Neural progenitor cell (in vitro differentiated cells): ENCODE measurements around the gene PRDM11. TPM values are rescaled to one million over a fixed set of nuclear protein-coding genes. Genes with fewer than 3 reads are reported as not detected.

Experiments
- DNase-seq: peaks from one replicate; pipeline ENCODE4 v3.0.0-alpha.2; 2016; ENCODE audit warnings: low spot score
- H2AFZ ChIP-seq: fragments of 200-600 bp; sonication (generic); replicated peaks from 2 replicates; pipeline ENCODE4 v1.6.1; 2016; ENCODE audit warnings: antibody characterized with exemption
- H3F3A ChIP-seq: fragments of 200-600 bp; sonication (generic); 2 replicates; pipeline ENCODE4 v1.6.1; 2016; ENCODE audit warnings: antibody characterized with exemption, low read depth
- H3K27ac ChIP-seq: fragments of 200-600 bp; sonication (generic); 2 replicates; pipeline ENCODE4 v1.5.1; 2016; ENCODE audit warnings: mild to moderate bottlenecking
- H3K27me3 ChIP-seq: fragments of 200-600 bp; sonication (generic); 2 replicates; pipeline ENCODE4 v1.6.1; 2016; ENCODE audit warnings: mild to moderate bottlenecking, moderate library complexity
- H3K36me3 ChIP-seq: fragments of 200-600 bp; sonication (generic); 2 replicates; pipeline ENCODE4 v1.5.1; 2016
- H3K4me1 ChIP-seq: fragments of 200-600 bp; sonication (generic); 2 replicates; pipeline ENCODE4 v1.6.1; 2016; ENCODE audit warnings: mixed run types
- H3K4me2 ChIP-seq: fragments of 200-600 bp; sonication (generic); 2 replicates; pipeline ENCODE4 v1.6.1; 2016
- H3K4me3 ChIP-seq: fragments of 200-600 bp; sonication (generic); 2 replicates; pipeline ENCODE4 v1.5.1; 2016
- H3K79me2 ChIP-seq: fragments of 200-600 bp; sonication (generic); 2 replicates; pipeline ENCODE4 v1.6.1; 2016; ENCODE audit warnings: low read depth
- H3K9ac ChIP-seq: fragments of 200-600 bp; sonication (generic); 2 replicates; pipeline ENCODE4 v1.6.1; 2016
- H3K9me3 ChIP-seq: fragments of 200-600 bp; sonication (generic); 2 replicates; pipeline ENCODE4 v1.5.1; 2016; ENCODE audit warnings: low read depth
- H4K20me1 ChIP-seq: fragments of 200-600 bp; sonication (generic); 2 replicates; pipeline ENCODE4 v1.6.1; 2016; ENCODE audit warnings: low read depth
- H3K27ac Mint-ChIP-seq: 3 replicates; pipeline ENCODE4 v1.8.0; 2021; ENCODE audit warnings: mixed read lengths
- H3K27me3 Mint-ChIP-seq: 2 replicates; pipeline ENCODE4 v1.8.0; 2022; ENCODE audit warnings: low read depth, mild to moderate bottlenecking, inconsistent platforms, moderate library complexity, mixed read lengths; ENCODE audit not compliant: insufficient read depth
- H3K36me3 Mint-ChIP-seq: 3 replicates; pipeline ENCODE4 v1.8.0; 2021; ENCODE audit warnings: mixed read lengths
- H3K4me1 Mint-ChIP-seq: 3 replicates; pipeline ENCODE4 v1.8.0; 2021; ENCODE audit warnings: mixed read lengths
- H3K4me3 Mint-ChIP-seq: 3 replicates; pipeline ENCODE4 v1.8.0; 2021; ENCODE audit warnings: mild to moderate bottlenecking, moderate library complexity, mixed read lengths
- H3K9me3 Mint-ChIP-seq: 3 replicates; pipeline ENCODE4 v1.8.0; 2020; ENCODE audit warnings: mixed read lengths
- EZH2 ChIP-seq: fragments of 200-600 bp; sonication (generic); IDR thresholded peaks from 2 replicates; pipeline ENCODE4 v1.6.1; 2017; ENCODE audit warnings: antibody characterized with exemption, mild to moderate bottlenecking, moderate library complexity
- EZH2phosphoT487 ChIP-seq: fragments of 200-600 bp; sonication (generic); IDR thresholded peaks from 2 replicates; pipeline ENCODE4 v1.6.1; 2017; ENCODE audit warnings: antibody characterized with exemption
- total RNA-seq: library from RNA; depleted of rRNA; stranded (reverse); fragments of >200 nt; gene quantifications from 2 replicates; pipeline ENCODE4 v1.2.3, GENCODE V29; 2015; ENCODE audit warnings: low replicate concordance
- TF ChIP-seq, protein P1 (sequence below): fragments of 200-600 bp; sonication (generic); IDR thresholded peaks from 2 replicates; pipeline ENCODE4 v1.5.1; 2017; ENCODE audit warnings: antibody characterized with exemption, mild to moderate bottlenecking

The PRDM11 gene
- total RNA-seq, 1 donor from 2014 or later = 1.8 TPM

DNA sequence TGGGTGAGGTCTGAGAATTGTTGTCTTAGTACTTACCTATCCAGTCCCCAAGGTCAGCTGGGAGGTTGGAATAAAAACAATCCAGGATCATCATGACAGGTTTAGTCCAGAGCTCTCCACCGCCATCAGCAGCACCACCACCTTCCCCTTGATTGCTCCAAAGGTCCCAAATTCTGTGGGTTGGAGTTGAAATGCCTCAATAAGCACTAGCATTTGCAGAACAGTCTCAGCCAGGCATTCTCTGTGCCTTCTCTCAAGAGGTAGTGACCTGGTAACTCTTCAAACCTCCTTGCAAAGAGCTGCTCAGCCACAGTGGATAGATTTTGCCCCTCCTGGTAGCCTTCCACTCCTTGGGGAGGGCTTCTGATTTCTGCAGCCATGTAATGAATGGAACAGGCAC is 69.6 kb downstream of the PRDM11 start:
- Mint-ChIP-seq H3K9me3 (no peaks in the 10 kb centered on the region), H3K4me1 (no peaks in the 10 kb centered on the region), H3K36me3 (peaks cover 3% of the 10 kb centered on the region), H3K4me3 (no peak overlapping the region), H3K27me3 (peaks cover 2% of the 10 kb centered on the region), H3K27ac (no peak overlapping the region)
- TF ChIP-seq EZH2phosphoT487 (no peak), EZH2 (no peak)
- TF ChIP-seq, protein P1, sequence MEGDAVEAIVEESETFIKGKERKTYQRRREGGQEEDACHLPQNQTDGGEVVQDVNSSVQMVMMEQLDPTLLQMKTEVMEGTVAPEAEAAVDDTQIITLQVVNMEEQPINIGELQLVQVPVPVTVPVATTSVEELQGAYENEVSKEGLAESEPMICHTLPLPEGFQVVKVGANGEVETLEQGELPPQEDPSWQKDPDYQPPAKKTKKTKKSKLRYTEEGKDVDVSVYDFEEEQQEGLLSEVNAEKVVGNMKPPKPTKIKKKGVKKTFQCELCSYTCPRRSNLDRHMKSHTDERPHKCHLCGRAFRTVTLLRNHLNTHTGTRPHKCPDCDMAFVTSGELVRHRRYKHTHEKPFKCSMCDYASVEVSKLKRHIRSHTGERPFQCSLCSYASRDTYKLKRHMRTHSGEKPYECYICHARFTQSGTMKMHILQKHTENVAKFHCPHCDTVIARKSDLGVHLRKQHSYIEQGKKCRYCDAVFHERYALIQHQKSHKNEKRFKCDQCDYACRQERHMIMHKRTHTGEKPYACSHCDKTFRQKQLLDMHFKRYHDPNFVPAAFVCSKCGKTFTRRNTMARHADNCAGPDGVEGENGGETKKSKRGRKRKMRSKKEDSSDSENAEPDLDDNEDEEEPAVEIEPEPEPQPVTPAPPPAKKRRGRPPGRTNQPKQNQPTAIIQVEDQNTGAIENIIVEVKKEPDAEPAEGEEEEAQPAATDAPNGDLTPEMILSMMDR = no peak
- Histone ChIP-seq H2AFZ (no peak overlapping the region), H3F3A (no peaks in the 10 kb centered on the region), H3K36me3 (no peaks in the 10 kb centered on the region), H3K27me3 (no peaks in the 10 kb centered on the region), H3K9me3 (no peaks in the 10 kb centered on the region), H3K4me3 (no peak overlapping the region), H3K79me2 (no peaks in the 10 kb centered on the region), H3K4me2 (no peak overlapping the region), H3K27ac (no peak overlapping the region), H4K20me1 (no peaks in the 10 kb centered on the region), H3K4me1 (no peaks in the 10 kb centered on the region), H3K9ac (no peak overlapping the region)
- no peak for DNase-seq

DNA sequence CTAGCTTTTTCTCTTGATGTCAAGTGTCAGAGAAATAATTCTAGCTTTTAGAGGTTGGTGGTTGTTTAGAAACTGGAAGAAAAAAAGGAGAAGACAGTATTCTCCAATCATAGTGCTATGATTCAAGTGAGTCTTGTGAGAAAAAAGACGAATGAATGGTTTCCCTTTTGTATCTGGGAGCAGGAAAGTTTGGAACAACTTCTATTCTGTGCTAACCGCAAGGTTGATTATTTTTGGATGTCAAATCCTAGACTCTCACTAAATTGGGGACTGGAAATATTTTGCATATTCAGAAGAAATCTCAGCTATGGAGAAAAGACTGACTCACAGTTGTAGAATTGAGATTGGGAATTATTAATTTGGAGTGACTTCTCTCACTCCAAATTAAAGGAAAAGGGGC is 70.5 kb downstream of the PRDM11 start:
- Histone ChIP-seq H3K9ac (no peak overlapping the region), H3K36me3 (no peaks in the 10 kb centered on the region), H3K4me1 (no peaks in the 10 kb centered on the region), H3K4me3 (no peak overlapping the region), H4K20me1 (no peaks in the 10 kb centered on the region), H3F3A (no peaks in the 10 kb centered on the region), H2AFZ (no peak overlapping the region), H3K4me2 (no peak overlapping the region), H3K9me3 (no peaks in the 10 kb centered on the region), H3K27ac (no peak overlapping the region), H3K79me2 (no peaks in the 10 kb centered on the region), H3K27me3 (no peaks in the 10 kb centered on the region)
- H3K27me3 Mint-ChIP-seq = peaks cover 2% of the 10 kb centered on the region
- DNase-seq = no peak
- no peaks in the 10 kb centered on the region for H3K9me3 Mint-ChIP-seq
- peaks cover 4% of the 10 kb centered on the region for H3K36me3 Mint-ChIP-seq
- H3K27ac Mint-ChIP-seq = no peak overlapping the region
- H3K4me1 Mint-ChIP-seq = no peaks in the 10 kb centered on the region
- TF ChIP-seq EZH2 = no peak
- no peak overlapping the region for H3K4me3 Mint-ChIP-seq

DNA sequence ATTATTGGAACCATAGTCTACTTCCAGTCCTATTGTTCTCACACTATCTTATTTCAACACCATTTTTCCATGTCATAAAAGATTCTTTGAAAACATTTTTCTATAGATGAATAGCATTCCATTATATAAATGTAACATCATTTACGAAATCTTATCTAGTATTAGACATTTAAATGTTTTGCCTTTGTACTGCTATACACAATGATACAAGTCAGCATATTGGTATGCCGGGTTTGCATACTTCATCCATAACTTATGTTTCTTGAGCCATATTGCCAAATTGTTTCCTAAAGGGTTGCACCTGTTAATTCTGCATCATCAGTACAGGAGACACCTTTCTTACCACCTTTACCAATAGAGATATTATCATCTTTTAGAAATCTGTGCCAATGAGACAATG is 71.6 kb downstream of the PRDM11 start:
- Histone ChIP-seq H2AFZ (no peak overlapping the region), H3K27ac (no peak overlapping the region), H3K79me2 (no peaks in the 10 kb centered on the region), H3K4me1 (no peaks in the 10 kb centered on the region), H4K20me1 (no peaks in the 10 kb centered on the region), H3K9ac (no peak overlapping the region), H3K4me3 (no peak overlapping the region), H3F3A (no peaks in the 10 kb centered on the region), H3K4me2 (no peak overlapping the region), H3K36me3 (no peaks in the 10 kb centered on the region), H3K27me3 (no peaks in the 10 kb centered on the region), H3K9me3 (no peaks in the 10 kb centered on the region)
- DNase-seq = no peak
- no peak overlapping the region for H3K27ac Mint-ChIP-seq
- H3K36me3 Mint-ChIP-seq = peaks cover 6% of the 10 kb centered on the region
- TF ChIP-seq, protein P1 = no peak
- TF ChIP-seq EZH2 (no peak), EZH2phosphoT487 (no peak)
- H3K9me3 Mint-ChIP-seq = no peaks in the 10 kb centered on the region
- H3K4me1 Mint-ChIP-seq = no peaks in the 10 kb centered on the region
- H3K4me3 Mint-ChIP-seq = no peak overlapping the region
- peaks cover 2% of the 10 kb centered on the region for H3K27me3 Mint-ChIP-seq

DNA sequence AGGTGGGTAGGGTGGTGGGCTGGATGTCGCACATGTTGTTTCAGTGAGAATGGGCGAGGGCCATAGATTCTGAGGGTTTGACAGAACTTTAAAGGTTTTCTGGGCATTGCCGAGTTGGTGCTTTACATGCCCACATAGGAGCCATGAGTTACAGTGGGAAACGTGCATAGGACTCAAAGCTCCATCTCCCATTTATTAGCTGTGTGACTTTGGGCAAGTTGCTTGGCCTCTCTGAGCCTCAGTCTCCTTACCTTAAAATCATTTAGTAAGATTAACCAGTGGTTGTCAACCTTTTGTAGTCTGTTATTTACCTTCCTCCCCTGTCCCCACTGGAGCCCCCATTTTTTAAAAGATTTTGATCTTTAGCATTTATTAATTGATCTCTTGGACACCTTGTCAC is 72.3 kb downstream of the PRDM11 start:
- H3K4me2 ChIP-seq = no peak overlapping the region
- peaks cover 2% of the 10 kb centered on the region for H3K27me3 Mint-ChIP-seq
- H3K4me1 ChIP-seq = no peaks in the 10 kb centered on the region
- no peaks in the 10 kb centered on the region for H3K9me3 ChIP-seq
- no peak overlapping the region for H3K27ac ChIP-seq
- no peaks in the 10 kb centered on the region for H3K79me2 ChIP-seq
- H3K9me3 Mint-ChIP-seq = no peaks in the 10 kb centered on the region
- no peak overlapping the region for H3K27ac Mint-ChIP-seq
- DNase-seq = no peak
- no peak overlapping the region for H2AFZ ChIP-seq
- no peaks in the 10 kb centered on the region for H4K20me1 ChIP-seq
- H3K4me3 ChIP-seq = no peak overlapping the region
- H3K4me3 Mint-ChIP-seq = no peak overlapping the region
- no peak overlapping the region for H3K9ac ChIP-seq
- H3K36me3 ChIP-seq = no peaks in the 10 kb centered on the region
- no peaks in the 10 kb centered on the region for H3F3A ChIP-seq
- H3K27me3 ChIP-seq = no peaks in the 10 kb centered on the region
- H3K36me3 Mint-ChIP-seq = peaks cover 6% of the 10 kb centered on the region
- TF ChIP-seq EZH2 (no peak), EZH2phosphoT487 (no peak)
- TF ChIP-seq, protein P1 = no peak
- no peaks in the 10 kb centered on the region for H3K4me1 Mint-ChIP-seq
